SIG-M5 treated with dmso at 0.1 percent for 504 hours (cell line): Measurements from ENCODE around the gene IL10.
A peak's percentile ranks its signal among the peaks of the same experiment; 100 is the strongest.

ENCODE experiments used
- DNase-seq: peaks from one replicate; lab custom pipeline; 2025; ENCODE audit not compliant: unreplicated experiment; lab: John Stamatoyannopoulos, UW

IL10 gene

DNA sequence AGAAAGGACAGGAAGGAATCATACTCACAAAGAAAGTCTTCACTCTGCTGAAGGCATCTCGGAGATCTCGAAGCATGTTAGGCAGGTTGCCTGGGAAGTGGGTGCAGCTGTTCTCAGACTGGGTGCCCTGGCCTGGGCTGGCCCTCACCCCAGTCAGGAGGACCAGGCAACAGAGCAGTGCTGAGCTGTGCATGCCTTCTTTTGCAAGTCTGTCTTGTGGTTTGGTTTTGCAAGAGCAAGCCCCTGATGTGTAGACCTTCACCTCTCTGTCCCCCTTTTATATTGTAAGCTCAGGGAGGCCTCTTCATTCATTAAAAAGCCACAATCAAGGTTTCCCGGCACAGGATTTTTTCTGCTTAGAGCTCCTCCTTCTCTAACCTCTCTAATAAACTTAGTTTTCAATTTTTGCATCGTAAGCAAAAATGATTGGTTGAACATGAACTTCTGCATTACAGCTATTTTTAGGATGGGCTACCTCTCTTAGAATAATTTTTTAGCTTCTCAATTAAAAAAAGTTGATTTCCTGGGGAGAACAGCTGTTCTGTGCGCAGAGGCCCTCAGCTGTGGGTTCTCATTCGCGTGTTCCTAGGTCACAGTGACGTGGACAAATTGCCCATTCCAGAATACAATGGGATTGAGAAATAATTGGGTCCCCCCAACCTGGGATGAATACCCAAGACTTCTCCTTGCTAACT, at the start of gene IL10:
Gene IL10 (minus strand): TSS at position 252 of the 695 bp plus-strand sequence. CDS start 59 bp downstream, at position 193.
- peak; percentile 61 for DNase-seq

DNA sequence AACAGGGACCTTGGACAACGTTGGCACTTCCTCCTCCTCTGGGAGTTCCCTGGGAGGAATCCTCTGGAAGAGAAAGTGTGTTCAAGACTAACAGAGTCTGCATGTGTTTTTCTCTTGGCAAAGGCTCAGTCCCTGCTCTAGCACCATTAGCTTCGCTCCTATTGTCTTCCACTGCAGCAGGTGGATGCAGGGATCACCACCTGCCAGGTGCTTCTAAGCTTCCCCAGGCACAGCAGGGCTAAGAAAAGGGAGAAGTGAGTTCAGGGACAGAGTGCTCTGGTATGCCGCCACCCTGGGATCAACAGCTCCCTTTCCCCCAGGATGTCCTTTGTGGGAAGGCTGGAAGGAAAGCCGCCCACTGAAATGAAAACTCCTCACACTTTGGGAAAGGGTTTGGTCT, 49.2 kb upstream of the IL10 start:
- DNase-seq: no peak

DNA sequence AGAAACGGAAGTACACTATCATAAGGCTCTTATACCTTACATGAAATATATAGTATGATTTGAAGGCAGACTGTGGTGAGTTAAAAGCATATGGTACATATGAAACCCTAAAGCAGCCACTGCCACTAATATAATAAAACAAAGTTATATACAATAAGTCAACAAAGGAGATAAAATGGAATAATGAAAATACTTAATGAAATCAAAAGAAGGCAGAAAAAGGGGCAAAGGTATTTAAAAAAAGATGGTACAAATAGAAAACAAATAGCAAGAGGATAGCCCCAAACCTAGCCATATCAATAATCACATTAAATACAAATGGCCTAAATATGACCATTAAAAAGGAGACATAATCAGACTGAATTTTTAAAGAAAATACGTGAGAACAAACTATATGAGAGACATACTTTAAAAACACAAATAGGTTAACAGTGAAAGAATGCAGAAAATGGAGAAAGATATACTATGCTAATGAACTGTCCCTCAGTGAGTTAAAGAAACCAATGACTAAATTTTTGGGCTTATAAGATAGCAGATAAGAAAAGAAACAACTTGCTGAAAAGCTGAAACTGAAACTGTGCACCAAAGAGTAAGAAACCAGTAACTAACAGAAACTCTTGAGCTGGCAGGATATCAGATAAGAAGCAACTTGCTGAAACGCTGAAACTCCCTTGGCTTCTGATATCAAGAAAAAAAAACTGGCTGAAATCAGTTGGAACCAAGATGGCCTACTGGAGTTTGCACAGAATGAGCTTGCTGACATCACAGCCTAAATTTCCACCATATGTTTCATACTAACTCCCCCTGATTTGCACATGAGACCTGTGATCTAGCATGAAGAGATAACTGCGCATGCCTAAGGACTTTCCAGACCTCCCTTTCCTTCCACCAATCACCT, 44.3 kb upstream of the IL10 start:
- DNase-seq: peak; percentile 19

DNA sequence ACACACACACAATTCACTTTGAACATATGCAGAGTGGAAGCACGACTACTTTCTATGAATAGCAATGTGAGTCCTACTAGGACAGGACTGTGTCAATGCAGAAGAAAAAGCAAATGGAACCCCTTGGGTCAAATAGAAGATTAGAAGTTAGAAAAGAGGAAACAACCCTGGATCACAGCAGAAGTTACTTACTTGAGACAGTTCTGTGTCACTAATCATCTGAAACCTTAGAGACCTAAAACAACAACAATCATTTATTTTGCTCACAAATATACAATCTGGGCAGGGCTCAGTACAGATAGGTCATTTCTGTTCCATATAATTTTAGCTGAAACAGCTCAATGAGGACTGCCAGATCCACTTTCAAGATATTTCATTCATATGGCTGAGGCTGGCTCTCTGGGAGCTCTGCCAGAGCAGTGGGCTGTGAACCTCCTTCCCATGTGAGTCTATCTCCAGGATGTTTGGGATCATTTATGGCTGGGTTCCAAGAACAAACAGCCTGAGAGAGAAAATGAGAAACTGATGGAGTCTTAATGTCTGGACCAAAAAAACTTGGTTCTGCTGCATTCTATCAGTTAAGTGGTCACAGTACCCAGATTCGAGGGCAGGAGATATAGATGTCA, 42.5 kb upstream of the IL10 start:
- no peak for DNase-seq

DNA sequence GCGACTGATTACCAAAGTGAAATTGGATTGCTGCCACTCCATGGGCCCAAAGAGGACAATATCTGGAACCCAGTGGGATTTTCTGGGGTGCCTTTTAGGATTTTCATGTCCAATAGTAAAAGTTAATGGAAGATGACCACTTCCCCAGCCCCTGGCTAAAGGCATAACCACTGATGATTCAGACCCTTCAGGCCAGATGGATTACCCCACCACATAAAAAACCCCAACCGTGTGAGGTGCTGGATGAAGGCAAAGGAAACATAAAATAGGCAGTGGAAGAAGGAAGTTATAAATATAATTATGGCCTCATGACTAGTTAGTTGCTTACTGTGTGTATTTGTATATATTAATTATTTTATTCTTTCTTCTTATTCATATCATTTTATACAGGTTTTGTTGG, 40.2 kb upstream of the IL10 start:
- DNase-seq: no peak

DNA sequence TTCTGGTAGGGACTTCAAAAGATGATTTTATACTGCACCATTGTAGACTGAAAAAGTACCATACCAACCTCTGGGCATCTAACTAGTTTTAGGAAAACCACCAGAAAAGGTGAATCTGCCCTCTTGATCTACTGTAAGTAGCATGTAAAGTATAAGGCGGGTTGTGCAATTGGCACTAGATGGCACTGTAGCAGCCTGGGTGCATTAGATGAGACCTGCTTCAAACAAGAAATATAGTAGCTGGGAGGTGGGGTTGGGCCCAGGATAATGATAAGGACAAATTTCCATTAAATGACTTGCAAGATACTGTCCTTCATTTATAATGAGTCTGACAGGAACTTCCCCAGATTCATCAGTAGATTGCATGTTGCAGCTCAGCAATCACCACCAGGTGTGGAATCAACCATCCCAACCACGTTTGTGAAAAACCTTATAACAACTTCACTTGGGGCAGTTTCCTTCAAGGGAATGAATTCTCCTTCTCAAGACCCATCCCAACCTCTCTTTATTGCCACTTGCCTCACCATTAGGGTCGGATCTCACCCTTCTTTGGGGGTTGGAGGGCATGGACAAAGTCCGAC, 37.3 kb upstream of the IL10 start:
- DNase-seq: peak; percentile 75

DNA sequence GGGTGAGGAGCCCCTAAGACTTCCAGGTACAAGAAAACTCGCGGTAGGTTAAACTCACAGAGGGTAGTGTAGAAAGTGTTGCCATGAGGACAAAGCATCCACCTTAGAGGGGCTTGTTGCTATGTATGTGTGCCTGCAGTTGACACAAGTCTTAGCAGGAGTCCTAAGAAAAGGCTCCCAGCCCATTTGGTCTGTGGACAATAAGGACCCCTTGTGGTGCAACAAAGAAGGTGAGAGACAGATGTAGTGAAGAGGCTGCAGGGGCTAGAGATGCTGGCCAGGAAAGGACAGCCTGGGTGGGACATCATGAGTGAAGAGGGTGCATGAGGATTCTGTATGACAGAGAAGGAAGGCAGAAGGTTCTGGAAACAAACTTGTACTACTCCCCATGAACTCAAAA, 36.3 kb upstream of the IL10 start:
- peak; percentile 53 for DNase-seq

DNA sequence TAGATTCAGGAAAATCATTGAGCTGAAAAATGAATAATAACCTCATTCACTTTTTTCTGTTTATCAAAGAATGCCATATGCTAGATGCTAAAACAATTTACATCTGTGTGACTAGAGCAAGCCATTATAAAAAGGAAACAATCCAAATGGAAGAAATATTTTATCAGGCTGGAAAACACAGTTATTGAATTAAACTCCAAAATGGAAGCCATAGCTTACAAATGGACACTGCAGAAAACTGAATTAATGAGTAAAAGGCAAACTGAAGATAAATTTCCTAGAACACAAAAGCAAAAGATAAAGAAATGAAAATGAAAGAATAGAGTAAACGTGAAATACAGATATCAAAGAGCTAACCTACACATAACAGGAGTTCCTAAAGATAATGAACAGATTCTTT, 33.1 kb upstream of the IL10 start:
- no peak for DNase-seq

DNA sequence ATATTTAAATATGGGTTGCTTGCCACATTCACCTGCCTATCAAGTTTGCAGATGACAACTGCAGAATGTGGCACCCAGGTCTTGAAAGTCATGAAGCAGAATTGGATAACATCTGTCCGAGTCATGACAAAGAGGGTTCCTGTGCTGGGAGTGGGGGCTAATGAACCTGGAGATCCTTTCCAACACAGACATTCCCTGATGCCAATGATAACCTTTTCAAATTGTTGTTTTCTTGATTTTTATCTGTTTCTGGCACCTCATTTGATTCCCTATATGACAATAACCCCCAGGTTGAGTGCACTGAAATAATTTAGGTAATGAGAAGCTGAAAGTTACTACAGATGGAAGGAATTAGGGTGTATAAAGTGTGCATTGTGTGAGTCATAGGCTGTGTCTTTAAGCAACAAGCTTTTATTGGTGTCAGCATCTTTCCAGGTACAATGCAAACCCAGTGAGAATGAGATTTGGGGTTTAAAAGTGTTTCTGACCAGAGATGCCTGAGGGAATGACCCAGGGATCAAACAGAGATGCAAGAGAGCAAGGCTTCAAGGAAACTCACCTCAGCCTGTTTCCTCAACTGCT, 32.0 kb upstream of the IL10 start:
- DNase-seq: no peak

DNA sequence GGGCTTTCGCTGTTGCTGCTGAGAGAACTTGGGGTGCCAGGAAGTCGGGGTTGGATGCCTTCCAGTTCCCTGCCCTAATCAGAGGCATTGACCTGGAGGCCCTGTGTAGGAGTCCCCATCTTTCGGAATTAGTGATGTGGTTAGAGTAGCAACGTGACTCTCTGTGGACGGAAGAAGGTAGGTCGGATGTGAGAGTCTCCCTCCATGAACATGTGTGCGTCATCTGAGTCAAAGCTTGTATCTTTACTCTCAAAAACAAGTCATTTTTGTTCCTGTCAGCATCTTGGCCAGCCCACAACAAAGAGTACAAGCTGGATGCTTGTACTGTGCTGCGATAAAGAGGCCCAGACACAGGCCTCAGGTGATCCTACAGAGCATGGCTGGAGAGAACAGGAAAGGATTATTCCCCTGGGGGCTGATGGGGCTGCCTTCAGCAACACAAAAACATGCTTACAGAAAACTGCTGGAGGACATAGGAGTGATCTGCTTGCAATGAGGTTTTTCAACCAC, 31.0 kb upstream of the IL10 start:
- no peak for DNase-seq

DNA sequence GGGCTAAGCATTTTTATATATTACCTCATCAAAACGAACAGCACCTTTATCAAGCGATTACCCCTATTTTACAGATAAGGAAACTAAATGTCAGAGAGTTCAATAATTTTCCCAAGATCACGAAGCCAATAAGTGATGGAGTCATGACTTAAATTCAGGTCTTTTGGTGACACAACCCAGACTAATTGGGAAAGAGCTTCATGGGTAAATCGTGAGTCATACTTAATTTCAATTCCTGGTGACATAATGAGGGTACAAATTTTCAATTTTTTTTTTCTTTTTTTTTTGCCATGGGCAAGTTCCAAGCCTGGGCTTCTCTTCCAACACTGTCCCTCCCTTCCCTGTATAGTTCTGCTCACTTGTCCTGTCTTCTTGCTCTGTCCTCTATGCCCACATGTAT, 30.1 kb upstream of the IL10 start:
- peak; percentile 58 for DNase-seq

DNA sequence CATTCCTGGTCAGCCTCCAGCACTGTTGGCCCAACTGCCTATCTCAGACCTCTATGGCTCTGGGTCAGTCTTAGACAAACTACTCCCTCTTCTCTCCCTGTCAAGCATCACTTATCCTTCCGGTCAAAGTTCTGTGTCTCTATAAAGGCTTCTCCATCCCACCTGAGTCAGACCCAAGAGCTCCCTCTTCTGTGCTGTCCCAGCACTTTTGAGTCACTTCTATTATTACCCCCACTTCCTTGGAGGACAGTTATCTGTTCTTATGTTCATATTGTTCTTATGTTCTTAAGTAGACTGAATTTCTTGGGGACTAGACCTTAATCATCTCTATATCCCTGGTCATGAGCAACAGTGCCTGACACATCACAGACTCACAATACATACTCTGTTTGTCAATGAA, 29.2 kb upstream of the IL10 start:
- DNase-seq: no peak

DNA sequence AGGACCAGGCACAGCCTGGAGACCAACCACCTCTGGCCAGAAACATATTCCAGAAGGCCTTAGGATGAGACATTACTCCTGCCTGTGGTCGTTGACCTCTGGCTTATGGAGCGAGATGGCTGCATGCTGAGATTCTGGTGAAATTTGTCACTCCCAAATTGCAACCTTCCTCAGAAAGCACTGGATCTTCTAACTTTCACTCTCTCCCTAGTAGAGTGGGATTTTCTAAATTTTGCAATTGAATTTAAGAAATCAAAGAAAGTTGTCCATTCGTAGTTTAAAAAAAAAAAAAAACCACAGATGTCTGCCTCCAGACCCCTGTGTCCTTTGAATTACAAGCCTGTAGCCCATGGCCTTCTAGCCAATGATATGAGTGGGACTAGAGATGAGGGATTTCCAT, 28.6 kb upstream of the IL10 start:
- DNase-seq: no peak

DNA sequence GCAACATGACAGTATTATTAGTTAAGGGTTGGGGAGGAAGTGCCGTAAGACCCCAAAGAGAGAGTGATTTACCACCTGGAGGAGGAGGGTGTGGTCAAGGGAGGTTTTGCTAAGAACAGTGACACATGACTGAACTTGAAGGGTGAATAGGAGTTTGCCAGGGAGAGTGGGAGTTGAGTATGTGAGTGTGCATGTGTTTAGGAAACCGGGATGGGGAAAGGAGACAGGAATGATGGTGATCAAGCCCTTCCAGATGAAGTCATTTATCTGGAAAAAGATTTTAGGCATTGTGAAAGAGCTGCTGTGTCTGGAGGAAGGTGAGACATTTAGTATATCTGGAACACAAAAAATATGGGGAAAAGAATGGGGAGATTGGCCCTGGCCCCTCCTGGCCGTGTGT, 28.1 kb upstream of the IL10 start:
- DNase-seq: no peak

DNA sequence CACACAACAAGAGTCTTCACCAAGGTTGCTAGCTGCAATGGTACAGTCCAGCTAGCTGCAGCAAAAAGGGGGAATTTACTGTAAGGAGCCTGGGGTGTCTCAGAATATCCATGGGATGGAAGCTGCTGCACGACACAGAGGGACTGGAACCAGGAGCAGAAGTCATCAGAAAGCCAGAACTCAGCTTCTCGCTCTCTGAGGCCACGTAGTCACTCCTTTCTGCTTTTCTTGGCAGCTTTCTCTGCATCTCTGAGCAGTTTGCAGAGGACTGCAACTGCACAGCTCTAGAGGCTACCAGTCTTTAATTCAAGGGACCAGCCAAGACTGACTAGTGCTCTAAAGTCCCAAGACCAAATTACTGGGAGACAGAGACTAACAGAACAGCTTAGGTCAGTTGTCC, 27.0 kb upstream of the IL10 start:
- DNase-seq: no peak

DNA sequence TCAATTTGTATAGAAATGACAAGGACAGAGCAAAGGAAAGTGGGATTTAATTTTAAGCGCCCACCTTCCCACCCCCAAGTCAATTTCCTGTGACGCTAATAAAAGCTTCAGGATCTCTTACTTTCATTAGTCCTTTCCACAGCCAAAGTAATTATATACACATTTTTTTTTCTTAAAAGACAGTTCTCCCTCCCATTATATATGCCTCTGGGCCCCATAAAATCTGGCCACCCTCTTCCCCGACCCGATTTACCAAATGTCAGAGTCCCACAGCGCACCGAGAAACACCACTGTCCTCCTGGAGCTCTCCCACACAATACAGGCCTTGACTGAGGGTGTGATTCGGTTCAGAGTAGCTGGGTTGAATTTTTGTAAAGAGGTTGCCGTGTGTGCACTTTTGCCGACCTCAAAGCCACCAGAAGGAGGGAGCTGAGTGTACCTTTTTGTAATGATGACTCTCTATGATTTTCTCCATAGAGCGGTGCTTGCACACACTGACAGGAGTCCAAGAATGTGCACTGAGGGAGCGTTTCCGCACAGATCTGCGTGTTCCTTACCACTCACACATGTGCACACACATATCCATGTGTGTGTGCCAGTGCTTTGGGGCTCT, 26.2 kb upstream of the IL10 start:
- no peak for DNase-seq

DNA sequence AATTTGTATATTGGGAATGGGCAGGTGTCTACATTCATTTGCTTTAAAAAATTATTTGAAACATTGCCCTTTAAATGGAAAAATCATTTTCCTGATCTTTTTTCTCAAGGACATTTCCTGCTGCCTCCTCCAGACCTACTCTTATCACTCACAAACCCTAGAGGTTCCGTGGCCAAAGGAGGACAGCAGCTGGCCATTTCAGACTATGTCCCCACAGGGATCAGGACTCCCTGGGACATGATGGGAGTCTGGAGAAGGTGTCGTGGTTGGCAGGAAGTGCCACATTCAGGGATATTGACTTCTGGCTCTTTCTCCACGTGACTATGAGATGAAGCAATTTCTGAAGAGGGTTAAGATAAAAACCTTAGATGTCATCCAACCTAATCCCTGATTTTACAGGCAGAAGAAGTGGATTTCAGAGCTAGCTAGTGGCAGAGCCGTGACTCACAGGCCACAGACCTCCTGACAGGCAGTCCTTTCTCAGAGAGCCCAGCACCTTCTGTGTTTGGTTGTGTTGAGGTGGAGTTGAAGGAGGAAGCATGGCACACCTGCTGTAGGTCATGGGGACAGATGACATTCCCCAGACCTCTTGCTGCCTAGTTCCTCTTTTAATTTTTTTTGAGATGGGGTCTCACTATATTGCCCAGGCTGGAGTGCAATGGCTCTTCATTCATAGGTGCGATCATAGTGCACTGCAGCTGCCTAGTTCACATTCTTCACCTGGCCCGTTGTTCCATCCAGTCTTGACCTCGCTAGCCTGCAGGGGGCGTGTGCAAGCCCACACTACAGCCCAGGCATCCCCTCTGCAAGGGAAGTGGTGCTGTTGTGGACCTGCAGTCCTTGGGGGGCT, 25.5 kb upstream of the IL10 start:
- DNase-seq: peak; percentile 48

DNA sequence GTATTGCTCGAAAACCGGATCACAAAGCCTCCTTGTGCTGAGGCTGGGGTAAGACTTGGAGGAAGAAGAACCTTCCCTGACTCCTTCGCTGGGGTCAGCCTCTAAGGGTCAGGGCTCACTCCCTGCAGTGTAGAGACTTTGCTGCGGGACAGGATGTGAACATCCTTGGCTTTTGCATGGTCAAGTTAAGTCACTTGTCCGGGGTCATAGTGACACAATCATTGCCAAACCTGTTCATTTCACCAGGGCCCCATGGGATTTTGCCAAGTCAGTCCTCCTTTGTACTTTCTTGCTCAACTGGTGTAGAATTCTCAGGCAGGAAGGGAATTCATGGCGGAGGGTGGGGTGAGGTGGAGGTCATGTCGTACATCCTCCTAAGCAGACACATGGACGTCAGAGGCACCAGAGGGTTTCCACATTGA, 24.7 kb upstream of the IL10 start:
- no peak for DNase-seq

DNA sequence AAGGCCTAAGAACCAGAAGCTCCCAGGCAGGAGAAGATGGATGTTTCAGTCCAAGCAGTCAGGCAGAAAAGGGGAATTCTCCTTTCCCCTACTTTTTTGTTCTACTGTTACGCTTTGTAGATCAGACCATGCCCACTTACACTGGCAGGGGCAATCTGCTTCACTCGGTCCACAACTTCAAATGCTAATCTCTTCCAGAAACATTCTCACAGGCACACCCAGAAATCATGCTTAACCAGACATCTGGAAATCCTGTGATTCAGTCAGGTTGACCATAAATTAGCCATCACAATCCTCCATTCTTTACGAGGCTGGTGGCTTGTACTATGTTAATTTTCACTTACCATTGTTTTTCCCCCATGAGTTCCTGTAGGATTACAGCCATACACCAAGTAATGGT, 23.8 kb upstream of the IL10 start:
- no peak for DNase-seq
